GM19372 (cell line): ENCODE data around the gene PLB1.
"Not testable (repeated sequence)": the region's sequence is repeated elsewhere in the genome, so short reads cannot be mapped to it uniquely, and the experiment has no call there.

Experiments
- ATAC-seq: cut with Tn5 transposase; IDR thresholded peaks from one replicate; pipeline ENCODE4 v1.9.1; 2021; ENCODE audit warnings: mild to moderate bottlenecking, low read depth, moderate library complexity; ENCODE audit not compliant: unreplicated experiment

PLB1 gene

DNA sequence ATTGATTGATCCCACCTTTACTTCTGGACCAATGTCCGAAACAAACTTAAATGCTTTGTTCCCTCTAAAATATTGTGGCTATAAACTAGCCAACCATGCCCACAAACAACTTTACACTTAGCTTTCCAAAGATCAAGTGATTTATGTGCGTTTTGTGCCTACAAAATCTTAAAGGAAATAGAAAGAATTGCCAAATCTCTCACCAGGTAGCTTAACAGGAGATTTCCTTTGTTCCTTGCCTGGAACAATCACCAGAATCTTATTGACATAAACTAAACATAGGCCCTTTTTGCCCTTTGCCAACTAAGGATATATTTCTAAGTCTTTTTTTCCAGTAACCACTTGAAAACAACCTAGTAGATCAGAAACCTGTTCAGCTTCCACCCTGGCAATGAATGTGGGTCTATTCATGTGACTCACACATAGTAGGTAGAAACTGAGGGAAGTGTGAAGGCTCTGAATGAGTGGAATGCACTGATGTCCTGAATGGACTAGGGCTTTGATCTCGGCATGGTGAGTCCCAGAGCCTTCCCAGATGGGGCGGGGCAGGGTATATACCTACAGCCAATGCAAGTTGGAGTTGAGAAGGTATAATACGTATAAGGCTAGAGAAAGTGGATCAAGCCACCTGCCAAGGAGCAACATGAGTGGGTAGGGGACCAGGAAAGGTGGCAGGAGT, 161.2 kb downstream of the PLB1 start:
- ATAC-seq: no peak

GRCh38 chr2:28658369-28658768, 162.5 kb downstream of the PLB1 start:
- ATAC-seq: no peak

DNA sequence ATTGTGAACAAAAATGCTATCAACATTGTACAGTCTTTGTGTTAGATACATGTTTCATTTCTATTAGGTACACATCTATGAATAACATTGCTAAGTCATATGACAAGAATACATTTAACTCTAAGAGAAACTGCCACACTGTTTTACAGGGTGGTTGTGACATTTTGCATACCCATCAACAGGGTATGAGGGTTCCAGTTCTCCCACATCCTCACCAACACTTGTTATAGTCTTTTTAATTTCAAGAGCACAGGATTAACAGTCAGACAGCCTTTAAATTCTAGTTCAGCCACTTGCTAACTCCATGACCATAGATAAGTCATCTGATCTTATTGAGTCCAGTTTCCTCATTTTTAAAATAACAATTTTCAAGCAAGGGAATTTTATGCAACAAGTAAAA, 163.3 kb downstream of the PLB1 start:
- no peak for ATAC-seq

DNA sequence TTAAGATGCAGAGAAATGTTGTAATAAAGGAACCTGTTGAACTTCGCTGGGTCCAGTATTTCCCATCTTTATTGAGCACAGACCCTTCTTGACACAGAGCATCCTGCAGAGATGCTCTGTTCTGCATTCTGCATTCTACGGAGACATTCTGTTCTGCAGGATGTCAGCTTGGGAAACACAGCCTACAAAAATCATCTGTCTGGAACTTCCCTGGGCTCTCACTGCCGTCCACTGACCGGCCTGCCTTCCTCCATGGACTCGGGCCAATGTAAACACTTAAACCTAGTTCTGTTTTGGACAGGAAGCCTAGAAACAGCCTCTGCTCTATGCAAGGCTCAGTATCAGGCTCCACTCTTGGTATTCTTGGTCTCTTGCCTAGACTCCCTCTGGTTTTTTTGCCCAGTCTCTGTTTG, 165.7 kb downstream of the PLB1 start:
- no peak for ATAC-seq

- ATAC-seq: no peak
Observed at GRCh38 chr2:28662044-28662443, 166.2 kb downstream of the PLB1 start.

GRCh38 chr2:28662468-28663181, 166.8 kb downstream of the PLB1 start:
- no peak for ATAC-seq

DNA sequence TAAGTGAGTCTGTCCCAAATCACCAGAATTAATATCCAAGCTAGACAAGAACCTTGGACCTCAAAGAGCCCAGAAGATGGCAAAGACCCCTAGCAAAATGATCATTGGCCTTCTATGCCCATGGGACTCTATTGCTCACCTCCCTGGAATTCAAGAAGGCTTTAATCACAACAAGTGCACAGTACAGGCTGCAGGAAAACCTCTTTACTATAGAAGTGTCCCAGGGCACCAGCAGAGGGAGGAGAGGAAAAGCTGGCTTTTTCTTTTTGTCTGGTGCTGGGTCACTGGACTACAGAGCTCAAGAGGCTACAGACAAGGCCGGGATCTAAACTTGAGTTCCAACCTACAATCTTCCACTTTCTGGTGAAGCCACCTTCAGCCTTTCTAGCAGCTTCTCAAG, 167.5 kb downstream of the PLB1 start:
- no peak for ATAC-seq

- ATAC-seq: no peak
Observed at GRCh38 chr2:28664120-28664842, 168.4 kb downstream of the PLB1 start.

- no peak for ATAC-seq
Observed at GRCh38 chr2:28665041-28665704, 169.3 kb downstream of the PLB1 start.

- ATAC-seq: not testable (repeated sequence)
Observed at GRCh38 chr2:28665811-28666377, 170.0 kb downstream of the PLB1 start.

DNA sequence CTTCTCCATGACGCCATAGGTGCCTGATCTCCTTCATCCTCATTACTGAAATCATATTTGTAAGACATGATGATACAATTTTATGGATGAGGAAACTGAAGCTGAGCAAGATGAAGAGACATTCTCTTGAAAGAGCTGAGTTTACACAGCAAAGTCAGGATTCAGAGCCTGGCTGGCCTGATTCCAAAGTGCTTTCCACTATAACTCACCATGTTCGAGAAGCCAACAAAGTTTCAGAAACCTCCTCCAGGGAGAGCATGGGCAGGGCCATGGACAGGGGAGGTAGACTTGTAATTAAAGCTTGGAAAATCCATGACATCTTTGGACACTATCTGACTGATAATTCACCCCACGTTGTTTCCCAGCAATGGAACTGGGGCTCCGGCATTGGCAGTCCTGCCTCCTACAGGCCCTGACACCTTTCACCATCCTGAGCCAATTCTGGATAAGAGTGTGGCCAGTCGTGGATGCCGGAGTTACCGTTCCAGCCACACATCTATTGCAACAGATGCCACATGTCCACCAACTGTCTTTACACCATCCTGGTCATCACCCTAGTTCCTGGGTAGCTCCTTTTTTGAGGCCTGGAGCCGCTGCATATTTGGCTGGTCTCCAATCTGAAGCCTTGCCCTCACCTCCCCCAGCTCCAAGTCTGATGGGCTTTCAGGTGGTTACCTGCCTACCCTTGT, 170.8 kb downstream of the PLB1 start:
- no peak for ATAC-seq

- ATAC-seq: no peak
Observed at GRCh38 chr2:28667261-28667660, 171.4 kb downstream of the PLB1 start.

DNA sequence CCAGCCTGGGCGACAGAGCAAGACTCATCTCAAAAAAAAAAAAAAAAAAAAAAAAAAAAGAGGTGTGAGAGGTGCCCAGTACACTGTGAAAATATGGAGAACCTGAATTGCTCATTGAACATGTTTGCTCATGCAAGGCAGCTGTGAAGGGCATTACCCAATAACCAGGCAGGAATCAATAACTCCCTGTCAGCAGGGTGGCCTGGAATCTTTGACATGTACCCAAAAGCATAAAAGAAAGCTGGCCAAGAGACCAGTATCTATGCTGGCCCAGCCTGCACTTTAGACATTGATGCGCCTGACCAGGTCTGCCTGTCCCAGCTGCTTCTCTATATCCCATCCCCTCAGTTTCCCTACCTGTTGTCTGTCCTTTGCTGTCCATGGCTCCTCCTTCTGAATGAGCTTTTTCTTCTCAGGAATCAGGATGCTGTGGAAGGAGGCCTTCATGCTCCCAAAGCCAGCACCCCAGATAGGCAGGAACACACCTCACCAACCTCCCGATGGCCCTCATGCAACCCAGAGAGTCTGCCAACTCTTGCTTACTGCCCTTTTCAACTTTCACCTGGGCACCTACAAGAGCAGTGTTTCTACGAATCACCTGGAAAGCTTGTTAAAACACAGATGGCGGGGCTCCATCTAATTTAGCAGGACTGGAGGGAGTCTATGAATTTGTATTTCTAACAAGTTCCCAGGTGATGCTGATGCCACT, 172.4 kb downstream of the PLB1 start:
- no peak for ATAC-seq

DNA sequence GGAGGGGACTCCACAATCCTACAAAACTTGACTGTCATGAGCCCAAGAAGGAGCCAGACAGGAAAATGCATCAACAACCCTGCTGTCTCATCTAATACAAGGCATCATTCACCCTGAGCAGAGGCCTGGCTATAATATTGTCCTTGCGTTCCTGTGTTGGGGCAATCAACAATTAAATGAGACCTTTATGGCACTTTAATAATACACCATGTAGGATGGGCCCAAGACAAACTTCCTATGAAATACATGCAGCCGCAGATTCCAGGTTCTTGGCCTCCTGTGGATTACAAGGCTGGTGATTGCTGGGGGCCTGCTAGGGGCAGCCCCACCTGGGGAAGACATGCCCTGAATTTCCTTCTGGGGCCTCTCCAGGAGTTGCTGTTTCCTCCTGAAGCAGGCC, 173.0 kb downstream of the PLB1 start:
- ATAC-seq: no peak

DNA sequence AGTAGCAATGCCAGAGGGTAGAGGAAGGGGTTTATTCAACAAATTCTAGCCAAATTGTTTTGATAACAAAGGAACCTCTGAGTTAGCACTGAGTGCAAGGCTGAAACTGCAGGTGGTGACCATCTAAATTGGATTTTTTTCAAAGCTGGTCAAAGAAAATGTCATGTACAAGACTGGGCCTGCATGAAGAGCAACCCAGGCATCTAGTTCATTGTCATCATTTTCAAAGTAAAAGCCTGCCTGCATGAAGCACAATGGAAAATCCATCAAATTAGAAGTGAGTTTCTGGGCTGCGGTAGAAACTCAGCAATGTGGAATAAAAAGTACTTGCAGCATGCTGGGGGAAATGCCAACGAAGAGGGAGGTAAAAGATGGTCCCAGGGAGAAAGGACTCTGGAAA, 175.0 kb downstream of the PLB1 start:
- no peak for ATAC-seq

DNA sequence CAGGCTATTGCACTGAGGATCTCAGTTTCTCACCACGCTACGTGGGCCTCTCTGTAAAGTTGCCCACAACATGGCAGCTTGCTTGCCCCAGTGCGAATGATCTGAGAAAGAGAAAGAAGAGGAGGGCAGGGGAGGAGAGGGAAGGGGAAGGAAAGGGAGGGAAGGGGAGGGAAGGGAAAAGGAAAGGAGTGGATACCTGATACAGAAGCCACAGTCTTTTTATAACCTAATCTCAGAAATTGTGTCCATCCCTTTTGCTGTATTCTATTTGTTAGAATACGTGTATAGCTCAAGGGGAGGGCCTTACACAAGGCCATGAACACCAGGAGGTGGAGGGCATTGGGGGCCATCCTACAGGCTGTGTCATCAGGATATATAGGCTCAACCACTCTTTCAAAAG, 177.5 kb downstream of the PLB1 start:
- ATAC-seq: no peak

DNA sequence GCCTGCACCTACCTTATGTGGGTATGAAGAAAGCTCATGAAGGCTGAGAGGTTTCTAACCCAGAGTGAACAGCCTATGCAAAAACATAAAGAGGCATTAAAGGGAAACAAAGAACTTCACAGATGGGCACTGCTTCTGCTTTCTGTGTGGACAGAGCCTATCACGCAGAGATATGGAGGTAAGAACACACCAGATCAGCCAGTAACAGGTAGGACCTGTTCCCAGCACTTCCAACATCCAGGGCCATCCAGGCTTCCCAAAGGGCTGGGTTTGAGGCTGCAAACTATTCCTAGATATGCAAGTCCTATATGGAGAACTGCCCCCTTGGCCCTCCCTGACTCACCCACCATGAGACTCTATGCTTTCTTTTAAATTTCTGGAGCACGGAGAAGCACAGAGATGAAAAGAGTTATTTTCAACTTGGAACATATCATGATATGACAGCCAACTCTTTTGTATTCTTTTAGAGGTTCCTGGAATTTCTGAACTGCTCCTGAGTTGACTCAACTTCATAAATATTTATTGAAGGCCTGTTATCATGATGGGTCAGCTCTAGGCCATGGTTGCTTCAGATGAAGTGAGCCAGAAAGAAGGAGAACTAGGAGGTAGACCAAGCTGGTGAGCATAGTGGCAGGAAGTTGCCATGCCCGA, 178.3 kb downstream of the PLB1 start:
- ATAC-seq: no peak

- no peak for ATAC-seq
Observed at GRCh38 chr2:28674713-28675068, 178.8 kb downstream of the PLB1 start.

DNA sequence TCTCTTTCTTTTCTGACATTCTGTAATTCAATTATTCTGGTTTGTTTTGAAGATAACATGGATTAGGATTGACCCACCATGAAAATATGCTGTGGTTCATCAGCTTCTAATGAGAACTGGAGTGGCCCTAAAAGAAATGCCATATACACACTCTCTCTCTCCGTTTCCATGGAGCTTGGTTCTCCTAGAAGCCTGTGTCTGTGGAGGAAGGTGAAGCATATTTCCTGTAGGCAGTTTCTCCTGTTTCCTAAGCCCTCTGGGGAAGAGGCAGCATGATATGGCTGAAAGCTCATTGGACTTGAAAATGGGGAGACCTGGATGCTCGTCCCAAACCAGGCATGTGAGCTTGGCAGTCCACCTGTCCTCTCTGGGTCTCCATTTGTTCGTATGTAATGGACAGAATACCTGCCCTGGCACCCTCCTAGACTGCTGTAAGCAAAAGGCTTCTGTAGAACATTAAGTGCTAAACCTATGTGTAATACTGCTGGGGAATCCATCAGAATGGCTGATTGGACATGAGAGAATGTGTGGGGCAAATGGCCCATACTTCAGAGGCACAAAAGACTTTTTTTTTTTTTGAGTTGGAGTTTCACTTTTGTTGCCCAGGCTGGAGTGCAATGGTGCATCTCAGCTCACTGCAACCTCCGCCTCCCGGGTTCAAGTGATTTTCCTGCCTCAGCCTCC, 180.4 kb downstream of the PLB1 start:
- no peak for ATAC-seq
